ENCODE results near the gene TTC34. TPM values are rescaled to one million over a fixed set of nuclear protein-coding genes. Genes with fewer than 3 reads are reported as not detected.

Gene TTC34
- total RNA-seq, 1 experiment from 2014 or later = 1.7 TPM

- no peaks in the 10 kb centered on the region for H3K36me3 ChIP-seq (ENCODE audit: low read depth)
- peaks cover 91% of the 10 kb centered on the region for H3K27me3 ChIP-seq (ENCODE audit: insufficient read depth, low read depth)
- H3F3A ChIP-seq (ENCODE audit: insufficient read depth, low read depth) = no peaks in the 10 kb centered on the region
- ChIA-PET CTCF (no interaction called here), POLR2A (ENCODE audit: unreplicated experiment) (no interaction called here)
- no peak overlapping the region for H2AFZ ChIP-seq
- H3K27ac ChIP-seq = no peak overlapping the region
- intact Hi-C loops (cut with micrococcal nuclease; ENCODE audit: unreplicated experiment) = no loop called here
- no peak overlapping the region for H3K4me3 ChIP-seq
- H3K4me2 ChIP-seq = no peak overlapping the region
- no peak for TF ChIP-seq EZH2 (IDR thresholded peaks at IDR 0.05; ENCODE audit: low read depth)
- no peak for TF ChIP-seq CTCF (conservative IDR thresholded peaks at IDR 0.05)
- no peak for DNase-seq
- BruUV-seq (replicated peaks) = no TSS peak
- no peaks in the 10 kb centered on the region for H3K4me1 ChIP-seq (replicated peaks; ENCODE audit: insufficient read depth)
- H3K79me2 ChIP-seq (ENCODE audit: low read depth) = no peaks in the 10 kb centered on the region
- H4K20me1 ChIP-seq (ENCODE audit: insufficient read depth) = no peaks in the 10 kb centered on the region
- H3K9me3 ChIP-seq (ENCODE audit: insufficient read depth, low read depth) = no peaks in the 10 kb centered on the region
- H3K9me2 ChIP-seq (ENCODE audit: insufficient read depth) = no peaks in the 10 kb centered on the region
These were observed 34.2 kb upstream of the TTC34 start for GRCh38 chr1:2835650-2836159.

- no peaks in the 10 kb centered on the region for H3K9me3 ChIP-seq (ENCODE audit: insufficient read depth, low read depth)
- intact Hi-C loops (cut with micrococcal nuclease; ENCODE audit: unreplicated experiment) = no loop called here
- ChIA-PET CTCF (no interaction called here), POLR2A (ENCODE audit: unreplicated experiment) (no interaction called here)
- H3K4me1 ChIP-seq (replicated peaks; ENCODE audit: insufficient read depth) = no peaks in the 10 kb centered on the region
- no peak overlapping the region for H2AFZ ChIP-seq
- no TSS peak for BruUV-seq (replicated peaks)
- no peaks in the 10 kb centered on the region for H3F3A ChIP-seq (ENCODE audit: insufficient read depth, low read depth)
- H3K27me3 ChIP-seq (ENCODE audit: insufficient read depth, low read depth) = peaks cover 92% of the 10 kb centered on the region
- H3K9me2 ChIP-seq (ENCODE audit: insufficient read depth) = no peaks in the 10 kb centered on the region
- no peak for TF ChIP-seq CTCF (conservative IDR thresholded peaks at IDR 0.05)
- TF ChIP-seq EZH2 (IDR thresholded peaks at IDR 0.05; ENCODE audit: low read depth) = 0 out of 2 replicates have a peak, but pooled peaks have one; percentile 56
- no peak overlapping the region for H3K27ac ChIP-seq
- no peaks in the 10 kb centered on the region for H4K20me1 ChIP-seq (ENCODE audit: insufficient read depth)
- DNase-seq = no peak
- no peak overlapping the region for H3K4me3 ChIP-seq
- no peaks in the 10 kb centered on the region for H3K79me2 ChIP-seq (ENCODE audit: low read depth)
- no peaks in the 10 kb centered on the region for H3K36me3 ChIP-seq (ENCODE audit: low read depth)
- H3K4me2 ChIP-seq = no peak overlapping the region
These were observed 33.5 kb upstream of the TTC34 start for GRCh38 chr1:2834741-2835564.

GRCh38 chr1:2834146-2834475 is 32.6 kb upstream of the TTC34 start:
- Histone ChIP-seq H3K79me2 (ENCODE audit: low read depth) (no peaks in the 10 kb centered on the region), H3K4me2 (no peak overlapping the region), H3F3A (ENCODE audit: insufficient read depth, low read depth) (no peaks in the 10 kb centered on the region), H3K36me3 (ENCODE audit: low read depth) (no peaks in the 10 kb centered on the region), H3K4me3 (no peak overlapping the region), H3K4me1 (replicated peaks; ENCODE audit: insufficient read depth) (no peaks in the 10 kb centered on the region), H3K27ac (no peak overlapping the region), H3K27me3 (ENCODE audit: insufficient read depth, low read depth) (peaks cover 90% of the 10 kb centered on the region), H3K9me3 (ENCODE audit: insufficient read depth, low read depth) (no peaks in the 10 kb centered on the region), H4K20me1 (ENCODE audit: insufficient read depth) (no peaks in the 10 kb centered on the region), H3K9me2 (ENCODE audit: insufficient read depth) (no peaks in the 10 kb centered on the region), H2AFZ (no peak overlapping the region)
- ChIA-PET CTCF (no interaction called here), POLR2A (ENCODE audit: unreplicated experiment) (no interaction called here)
- DNase-seq = no peak
- no peak for TF ChIP-seq EZH2 (IDR thresholded peaks at IDR 0.05; ENCODE audit: low read depth)
- TF ChIP-seq CTCF (conservative IDR thresholded peaks at IDR 0.05) = no peak
- no TSS peak for BruUV-seq (replicated peaks)
- intact Hi-C loops (cut with micrococcal nuclease; ENCODE audit: unreplicated experiment) = no loop called here

Measured in PC-9 (cell line).